Measurements from ENCODE around the gene CSNK2A3.

DNA sequence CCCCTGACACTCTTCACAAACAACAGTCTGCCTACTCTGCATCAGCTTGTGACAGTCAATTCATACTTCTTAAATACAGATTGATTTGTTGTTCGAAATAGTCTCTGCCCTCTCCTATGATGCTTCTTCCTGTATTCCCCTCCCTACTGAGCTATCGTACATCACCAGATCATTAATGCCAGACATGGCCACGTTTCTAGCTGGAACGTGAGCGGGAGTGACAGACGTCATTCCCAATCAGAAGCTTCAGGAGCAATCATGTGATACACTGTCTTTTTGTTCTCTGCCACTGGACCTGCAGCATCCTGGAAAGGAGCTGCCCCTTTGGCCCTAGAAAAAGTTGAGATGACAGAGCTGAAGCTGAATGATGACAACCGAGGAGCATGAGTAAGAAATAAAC is 48.5 kb downstream of the CSNK2A3 start:
- TF ChIP-seq POLR2AphosphoS5 (IDR thresholded peaks at IDR 0.05) = no peak
- TF ChIP-seq, protein P1, sequence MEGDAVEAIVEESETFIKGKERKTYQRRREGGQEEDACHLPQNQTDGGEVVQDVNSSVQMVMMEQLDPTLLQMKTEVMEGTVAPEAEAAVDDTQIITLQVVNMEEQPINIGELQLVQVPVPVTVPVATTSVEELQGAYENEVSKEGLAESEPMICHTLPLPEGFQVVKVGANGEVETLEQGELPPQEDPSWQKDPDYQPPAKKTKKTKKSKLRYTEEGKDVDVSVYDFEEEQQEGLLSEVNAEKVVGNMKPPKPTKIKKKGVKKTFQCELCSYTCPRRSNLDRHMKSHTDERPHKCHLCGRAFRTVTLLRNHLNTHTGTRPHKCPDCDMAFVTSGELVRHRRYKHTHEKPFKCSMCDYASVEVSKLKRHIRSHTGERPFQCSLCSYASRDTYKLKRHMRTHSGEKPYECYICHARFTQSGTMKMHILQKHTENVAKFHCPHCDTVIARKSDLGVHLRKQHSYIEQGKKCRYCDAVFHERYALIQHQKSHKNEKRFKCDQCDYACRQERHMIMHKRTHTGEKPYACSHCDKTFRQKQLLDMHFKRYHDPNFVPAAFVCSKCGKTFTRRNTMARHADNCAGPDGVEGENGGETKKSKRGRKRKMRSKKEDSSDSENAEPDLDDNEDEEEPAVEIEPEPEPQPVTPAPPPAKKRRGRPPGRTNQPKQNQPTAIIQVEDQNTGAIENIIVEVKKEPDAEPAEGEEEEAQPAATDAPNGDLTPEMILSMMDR (IDR thresholded peaks at IDR 0.05 in 8 of 11, conservative IDR thresholded peaks at IDR 0.05 in 3 of 11) = no peak
- no peak for TF ChIP-seq POLR2A (IDR thresholded peaks at IDR 0.05)

All from spleen (tissue), 7 donors.